SJCRH30 (cell line): ENCODE results near the gene SPACA4. TPM values are rescaled to one million over a fixed set of nuclear protein-coding genes. Genes with fewer than 3 reads are reported as not detected.

Experiments used
- DNase-seq, 2 experiments: peaks; one replicate each; pipeline ENCODE4 v3.0.0-alpha.2; 2015 to 2020
- H3K27ac ChIP-seq: fragments of 250-450 bp; sonication (Bioruptor Pico); 2 replicates; pipeline ENCODE4 v1.5.1; 2020; ENCODE audit warnings: mild to moderate bottlenecking, moderate library complexity
- H3K27me3 ChIP-seq: fragments of 250-450 bp; sonication (Bioruptor Pico); 2 replicates; pipeline ENCODE4 v1.5.1; 2020; ENCODE audit warnings: mild to moderate bottlenecking, moderate library complexity
- H3K36me3 ChIP-seq: fragments of 250-450 bp; sonication (Bioruptor Pico); 2 replicates; pipeline ENCODE4 v1.5.1; 2020; ENCODE audit warnings: mild to moderate bottlenecking, moderate library complexity
- H3K4me1 ChIP-seq: fragments of 250-450 bp; sonication (Bioruptor Pico); 2 replicates; pipeline ENCODE4 v1.5.1; 2020; ENCODE audit warnings: mild to moderate bottlenecking, moderate library complexity
- H3K4me3 ChIP-seq: fragments of 250-450 bp; sonication (Bioruptor Pico); 2 replicates; pipeline ENCODE4 v1.5.1; 2020; ENCODE audit warnings: mild to moderate bottlenecking, moderate library complexity
- H3K9me3 ChIP-seq: fragments of 250-450 bp; sonication (Bioruptor Pico); replicated peaks from 2 replicates; pipeline ENCODE4 v1.5.1; 2020; ENCODE audit warnings: mild to moderate bottlenecking, moderate library complexity
- total RNA-seq: library from RNA; depleted of rRNA; stranded (reverse); fragments of >200 nt; shearing (Covaris generic); gene quantifications from 2 replicates; pipeline ENCODE4 v1.2.3, GENCODE V29; 2014

The SPACA4 gene
- total RNA-seq, 1 experiment from 2014 or later = not detected

DNA sequence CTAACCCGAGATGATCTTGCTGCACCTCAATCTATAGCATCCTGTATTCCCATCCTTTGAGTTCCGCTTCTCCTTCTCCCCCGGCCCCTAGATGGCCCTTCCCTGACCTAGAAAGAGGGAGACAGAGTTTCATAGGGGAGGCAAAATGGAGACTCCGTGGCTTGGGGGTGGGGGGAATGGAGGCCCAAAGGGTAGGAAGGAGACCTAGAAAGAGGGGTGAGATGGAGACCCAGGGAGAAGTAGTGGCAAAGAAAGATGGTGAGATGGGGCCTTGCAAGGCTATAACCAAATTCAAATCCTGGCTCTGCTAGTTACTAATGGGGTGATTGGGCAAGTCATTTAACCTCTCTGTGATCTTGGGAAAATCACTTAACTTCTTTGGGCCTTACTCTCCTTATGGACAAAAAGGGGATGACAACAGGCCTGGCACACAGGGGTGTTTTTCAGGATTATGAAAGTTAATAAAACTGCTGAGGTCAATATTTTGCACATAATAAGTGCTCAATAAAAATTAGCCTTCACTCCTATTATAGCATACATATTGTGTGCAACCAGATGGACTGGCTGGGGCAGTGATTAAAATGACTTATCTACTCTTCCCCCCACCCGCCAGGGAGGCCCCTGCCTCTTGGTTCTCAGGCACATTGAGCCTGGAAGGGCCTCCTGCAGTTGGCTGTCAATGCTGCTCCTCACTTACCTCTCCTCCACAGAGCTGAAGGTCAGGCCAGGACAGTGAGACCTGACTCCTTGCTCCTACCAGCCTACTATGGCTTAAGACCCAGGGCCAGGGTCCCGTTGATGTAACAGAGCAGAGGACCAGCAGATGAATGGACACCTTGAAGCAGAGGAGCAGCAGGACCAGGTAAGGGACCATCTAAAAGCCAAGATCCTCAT, 13.4 kb downstream of the SPACA4 start:
- Histone ChIP-seq H3K4me3 (peak overlapping the region; percentile 88), H3K9me3 (no peaks in the 10 kb centered on the region), H3K4me1 (peaks cover 4% of the 10 kb centered on the region; the same call in 1 of the 2 replicates), H3K27me3 (no peaks in the 10 kb centered on the region), H3K27ac (peak overlapping the region; percentile 83), H3K36me3 (peaks cover 35% of the 10 kb centered on the region)
- DNase-seq = no peak

DNA sequence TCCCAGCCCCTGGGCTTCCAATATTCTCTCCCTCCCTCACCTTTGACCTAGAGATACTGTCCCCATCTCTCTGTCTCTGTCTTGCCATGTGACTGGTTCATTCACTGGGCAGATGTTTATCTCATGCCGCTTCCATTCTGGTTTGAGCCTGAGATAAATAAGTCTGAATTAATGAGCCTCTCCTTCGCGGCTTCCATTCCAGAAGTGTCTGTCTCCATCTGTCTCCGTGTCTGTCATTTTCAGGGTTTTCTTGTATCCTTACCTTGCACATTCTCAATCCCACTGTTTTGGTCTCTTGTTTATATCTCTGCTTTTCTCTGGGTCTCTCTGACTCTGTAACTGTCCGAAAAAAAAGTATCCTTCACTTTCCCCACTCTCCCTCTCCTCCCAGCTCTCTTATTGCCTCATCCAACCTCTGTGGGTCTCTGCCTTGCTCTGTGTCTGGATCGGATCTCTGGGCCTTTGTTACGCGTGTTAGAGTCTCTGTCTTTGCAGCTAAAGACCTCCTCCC, 17.1 kb downstream of the SPACA4 start:
- no peaks in the 10 kb centered on the region for H3K27me3 ChIP-seq
- no peaks in the 10 kb centered on the region for H3K9me3 ChIP-seq
- peaks cover 9% of the 10 kb centered on the region; the same call in 1 of the 2 replicates for H3K4me1 ChIP-seq
- H3K4me3 ChIP-seq = peak overlapping the region; percentile 56
- no peaks in the 10 kb centered on the region for H3K36me3 ChIP-seq
- DNase-seq = peak in 1 of 2 experiments; percentile 40
- H3K27ac ChIP-seq = peak overlapping the region; percentile 84

DNA sequence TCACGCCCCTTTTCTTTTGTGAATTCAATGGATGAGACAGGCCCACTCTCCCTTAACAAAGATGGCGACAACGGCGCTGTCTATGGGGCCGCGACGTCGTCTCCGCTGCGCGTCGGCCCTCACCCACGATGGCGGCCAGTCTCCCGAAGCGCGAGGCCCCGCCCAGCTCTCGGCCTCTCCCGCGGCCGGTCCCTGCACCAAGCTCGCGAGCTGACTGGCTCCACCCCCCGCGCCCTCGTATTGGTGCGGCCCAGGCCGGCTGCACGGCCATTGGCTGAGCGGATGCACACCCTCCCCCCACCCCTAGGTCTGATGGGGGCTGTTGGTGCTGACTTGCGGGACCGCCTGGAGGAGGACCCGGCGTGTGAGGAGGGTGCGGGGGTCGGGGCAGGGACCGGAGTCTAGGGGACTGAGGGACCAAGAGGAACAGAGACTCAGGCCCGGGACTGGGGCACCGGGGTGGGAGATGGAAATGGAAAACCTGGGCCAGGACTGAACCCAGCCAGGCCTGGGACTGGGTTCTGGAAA, 17.6 kb downstream of the SPACA4 start:
- Histone ChIP-seq H3K27me3 (no peaks in the 10 kb centered on the region), H3K36me3 (no peaks in the 10 kb centered on the region), H3K4me3 (peak overlapping the region; percentile 56), H3K27ac (peak overlapping the region; percentile 84), H3K9me3 (no peaks in the 10 kb centered on the region), H3K4me1 (peaks cover 9% of the 10 kb centered on the region; the same call in 1 of the 2 replicates)
- DNase-seq = peak; percentile 98

DNA sequence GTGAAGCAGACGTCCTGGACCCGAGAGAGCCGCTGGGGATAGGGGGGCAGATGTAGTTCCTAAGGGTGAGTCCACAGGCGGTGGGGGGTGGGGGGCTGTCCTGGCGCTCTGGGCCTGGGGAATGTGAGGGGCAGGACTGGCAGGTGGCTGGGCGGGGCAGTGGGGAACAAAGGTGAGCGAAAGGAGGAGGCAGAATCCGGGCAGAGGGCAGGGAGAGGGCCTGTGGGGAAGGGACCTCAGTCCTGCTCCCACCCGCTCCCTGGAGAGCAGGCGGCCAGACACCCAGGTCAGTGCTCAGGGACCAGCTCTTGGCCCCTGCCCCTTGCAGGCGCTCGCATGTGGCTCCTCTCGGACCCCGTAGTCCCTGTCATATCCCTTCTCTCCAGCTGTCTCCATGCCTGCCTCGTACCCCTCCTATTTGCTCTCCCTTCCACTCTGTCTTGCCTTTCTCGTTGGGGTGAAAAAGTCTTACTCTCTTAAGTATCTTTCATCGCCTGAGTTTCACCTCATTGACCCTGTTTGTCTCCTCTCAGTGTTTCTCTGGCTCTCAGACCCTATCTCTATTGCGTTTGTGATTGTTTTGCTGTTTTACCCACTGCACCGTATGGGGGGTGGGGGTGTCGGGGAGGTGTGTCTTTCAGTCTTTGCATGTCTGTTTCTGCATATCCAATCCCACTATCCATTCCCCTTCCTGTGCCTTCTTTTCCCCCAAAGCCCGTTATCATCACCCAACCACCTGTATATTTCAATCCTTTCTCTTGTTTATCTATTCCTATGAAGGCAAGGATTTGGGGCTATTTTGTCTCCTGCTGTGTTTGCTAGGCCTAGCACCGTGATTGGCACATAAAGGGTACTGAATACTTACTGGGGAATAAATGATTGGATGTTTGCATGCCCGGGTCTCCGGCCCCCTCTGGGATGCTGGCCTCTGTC, 18.5 kb downstream of the SPACA4 start:
- Histone ChIP-seq H3K9me3 (no peaks in the 10 kb centered on the region), H3K27ac (no peak overlapping the region; the same call in 1 of the 2 replicates), H3K4me1 (peaks cover 9% of the 10 kb centered on the region; the same call in 1 of the 2 replicates), H3K36me3 (peaks cover 6% of the 10 kb centered on the region; the same call in 1 of the 2 replicates), H3K4me3 (peak overlapping the region; percentile 56), H3K27me3 (no peaks in the 10 kb centered on the region)
- no peak for DNase-seq

DNA sequence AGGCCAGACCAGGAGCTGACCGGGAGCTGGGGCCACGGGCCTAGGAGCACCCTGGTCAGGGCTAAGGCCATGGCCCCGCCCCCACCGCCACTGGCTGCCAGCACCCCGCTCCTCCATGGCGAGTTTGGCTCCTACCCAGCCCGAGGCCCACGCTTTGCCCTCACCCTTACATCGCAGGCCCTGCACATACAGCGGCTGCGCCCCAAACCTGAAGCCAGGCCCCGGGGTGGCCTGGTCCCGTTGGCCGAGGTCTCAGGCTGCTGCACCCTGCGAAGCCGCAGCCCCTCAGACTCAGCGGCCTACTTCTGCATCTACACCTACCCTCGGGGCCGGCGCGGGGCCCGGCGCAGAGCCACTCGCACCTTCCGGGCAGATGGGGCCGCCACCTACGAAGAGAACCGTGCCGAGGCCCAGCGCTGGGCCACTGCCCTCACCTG, 19.4 kb downstream of the SPACA4 start:
- no peak for DNase-seq
- Histone ChIP-seq H3K9me3 (no peaks in the 10 kb centered on the region), H3K4me1 (peaks cover 9% of the 10 kb centered on the region; the same call in 1 of the 2 replicates), H3K27me3 (no peaks in the 10 kb centered on the region), H3K36me3 (peaks cover 6% of the 10 kb centered on the region; the same call in 1 of the 2 replicates), H3K27ac (no peak overlapping the region), H3K4me3 (no peak overlapping the region)

DNA sequence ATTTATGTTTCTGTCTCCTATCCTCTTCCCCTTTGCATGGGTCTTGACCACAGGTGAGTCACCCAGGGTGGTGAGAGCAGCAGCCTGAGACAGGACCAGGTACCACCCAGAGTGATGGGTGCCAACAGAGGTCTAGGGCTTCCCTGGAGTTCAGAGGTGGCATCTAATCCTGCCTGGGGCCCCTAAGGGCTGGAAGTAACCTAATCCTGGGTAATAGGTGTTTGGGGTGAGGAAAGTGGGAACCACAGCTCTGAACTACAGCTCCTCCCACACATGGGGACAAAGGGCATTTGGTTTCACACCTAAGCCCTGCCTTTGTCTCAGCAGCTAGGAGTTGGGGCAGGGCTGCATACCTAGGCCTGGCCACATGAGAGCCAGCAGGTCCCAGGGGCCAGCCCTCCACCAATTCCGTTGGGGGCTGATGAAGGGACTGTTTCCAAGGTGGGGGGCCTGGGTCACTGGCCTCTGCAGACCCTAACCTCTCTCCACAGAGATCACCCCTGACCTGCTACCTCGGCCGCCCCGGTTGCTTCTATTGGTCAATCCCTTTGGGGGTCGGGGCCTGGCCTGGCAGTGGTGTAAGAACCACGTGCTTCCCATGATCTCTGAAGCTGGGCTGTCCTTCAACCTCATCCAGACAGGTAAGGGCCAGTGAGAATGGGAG, 20.8 kb downstream of the SPACA4 start:
- H3K4me3 ChIP-seq = no peak overlapping the region
- no peaks in the 10 kb centered on the region for H3K27me3 ChIP-seq
- DNase-seq = no peak
- peaks cover 6% of the 10 kb centered on the region; the same call in 1 of the 2 replicates for H3K36me3 ChIP-seq
- peaks cover 9% of the 10 kb centered on the region; the same call in 1 of the 2 replicates for H3K4me1 ChIP-seq
- H3K27ac ChIP-seq = no peak overlapping the region
- H3K9me3 ChIP-seq = no peaks in the 10 kb centered on the region

DNA sequence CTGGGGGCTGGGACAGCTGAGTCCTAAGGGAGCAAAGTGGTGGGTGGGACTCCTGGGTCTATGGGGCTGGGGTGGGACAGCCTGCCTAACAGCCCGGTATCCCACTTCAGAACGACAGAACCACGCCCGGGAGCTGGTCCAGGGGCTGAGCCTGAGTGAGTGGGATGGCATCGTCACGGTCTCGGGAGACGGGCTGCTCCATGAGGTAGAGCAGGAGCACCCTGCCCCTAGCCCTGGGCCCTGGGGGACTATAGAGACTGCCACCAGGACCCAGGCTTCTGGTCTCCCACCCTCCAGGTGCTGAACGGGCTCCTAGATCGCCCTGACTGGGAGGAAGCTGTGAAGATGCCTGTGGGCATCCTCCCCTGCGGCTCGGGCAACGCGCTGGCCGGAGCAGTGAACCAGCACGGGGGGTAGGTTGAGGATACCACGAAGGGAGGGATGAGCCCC, 21.3 kb downstream of the SPACA4 start:
- no peaks in the 10 kb centered on the region for H3K9me3 ChIP-seq
- DNase-seq = no peak
- peaks cover 6% of the 10 kb centered on the region; the same call in 1 of the 2 replicates for H3K36me3 ChIP-seq
- no peaks in the 10 kb centered on the region for H3K27me3 ChIP-seq
- no peak overlapping the region for H3K27ac ChIP-seq
- no peak overlapping the region for H3K4me3 ChIP-seq
- peaks cover 9% of the 10 kb centered on the region; the same call in 1 of the 2 replicates for H3K4me1 ChIP-seq

DNA sequence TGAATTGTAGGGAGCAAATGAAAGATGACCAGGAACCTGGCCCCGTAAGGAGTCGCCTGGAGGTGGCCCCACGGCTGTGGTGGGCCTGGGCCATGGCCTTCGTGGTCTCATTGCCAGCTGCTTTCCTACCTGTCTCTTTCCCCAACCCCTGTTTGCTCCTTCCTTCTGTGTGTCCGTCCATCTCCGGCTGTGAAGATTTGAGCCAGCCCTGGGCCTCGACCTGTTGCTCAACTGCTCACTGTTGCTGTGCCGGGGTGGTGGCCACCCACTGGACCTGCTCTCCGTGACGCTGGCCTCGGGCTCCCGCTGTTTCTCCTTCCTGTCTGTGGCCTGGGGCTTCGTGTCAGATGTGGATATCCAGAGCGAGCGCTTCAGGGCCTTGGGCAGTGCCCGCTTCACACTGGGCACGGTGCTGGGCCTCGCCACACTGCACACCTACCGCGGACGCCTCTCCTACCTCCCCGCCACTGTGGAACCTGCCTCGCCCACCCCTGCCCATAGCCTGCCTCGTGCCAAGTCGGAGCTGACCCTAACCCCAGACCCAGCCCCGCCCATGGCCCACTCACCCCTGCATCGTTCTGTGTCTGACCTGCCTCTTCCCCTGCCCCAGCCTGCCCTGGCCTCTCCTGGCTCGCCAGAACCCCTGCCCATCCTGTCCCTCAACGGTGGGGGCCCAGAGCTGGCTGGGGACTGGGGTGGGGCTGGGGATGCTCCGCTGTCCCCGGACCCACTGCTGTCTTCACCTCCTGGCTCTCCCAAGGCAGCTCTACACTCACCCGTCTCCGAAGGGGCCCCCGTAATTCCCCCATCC, 22.1 kb downstream of the SPACA4 start:
- DNase-seq = no peak
- no peak overlapping the region for H3K4me3 ChIP-seq
- H3K4me1 ChIP-seq = peaks cover 13% of the 10 kb centered on the region
- H3K27ac ChIP-seq = no peak overlapping the region
- no peaks in the 10 kb centered on the region for H3K27me3 ChIP-seq
- peaks cover 6% of the 10 kb centered on the region; the same call in 1 of the 2 replicates for H3K36me3 ChIP-seq
- no peaks in the 10 kb centered on the region for H3K9me3 ChIP-seq

DNA sequence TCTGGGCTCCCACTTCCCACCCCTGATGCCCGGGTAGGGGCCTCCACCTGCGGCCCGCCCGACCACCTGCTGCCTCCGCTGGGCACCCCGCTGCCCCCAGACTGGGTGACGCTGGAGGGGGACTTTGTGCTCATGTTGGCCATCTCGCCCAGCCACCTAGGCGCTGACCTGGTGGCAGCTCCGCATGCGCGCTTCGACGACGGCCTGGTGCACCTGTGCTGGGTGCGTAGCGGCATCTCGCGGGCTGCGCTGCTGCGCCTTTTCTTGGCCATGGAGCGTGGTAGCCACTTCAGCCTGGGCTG, 22.7 kb downstream of the SPACA4 start:
- no peak for DNase-seq
- Histone ChIP-seq H3K27me3 (no peaks in the 10 kb centered on the region), H3K9me3 (no peaks in the 10 kb centered on the region), H3K4me1 (peaks cover 18% of the 10 kb centered on the region), H3K4me3 (no peak overlapping the region), H3K27ac (no peak overlapping the region), H3K36me3 (peaks cover 6% of the 10 kb centered on the region; the same call in 1 of the 2 replicates)

DNA sequence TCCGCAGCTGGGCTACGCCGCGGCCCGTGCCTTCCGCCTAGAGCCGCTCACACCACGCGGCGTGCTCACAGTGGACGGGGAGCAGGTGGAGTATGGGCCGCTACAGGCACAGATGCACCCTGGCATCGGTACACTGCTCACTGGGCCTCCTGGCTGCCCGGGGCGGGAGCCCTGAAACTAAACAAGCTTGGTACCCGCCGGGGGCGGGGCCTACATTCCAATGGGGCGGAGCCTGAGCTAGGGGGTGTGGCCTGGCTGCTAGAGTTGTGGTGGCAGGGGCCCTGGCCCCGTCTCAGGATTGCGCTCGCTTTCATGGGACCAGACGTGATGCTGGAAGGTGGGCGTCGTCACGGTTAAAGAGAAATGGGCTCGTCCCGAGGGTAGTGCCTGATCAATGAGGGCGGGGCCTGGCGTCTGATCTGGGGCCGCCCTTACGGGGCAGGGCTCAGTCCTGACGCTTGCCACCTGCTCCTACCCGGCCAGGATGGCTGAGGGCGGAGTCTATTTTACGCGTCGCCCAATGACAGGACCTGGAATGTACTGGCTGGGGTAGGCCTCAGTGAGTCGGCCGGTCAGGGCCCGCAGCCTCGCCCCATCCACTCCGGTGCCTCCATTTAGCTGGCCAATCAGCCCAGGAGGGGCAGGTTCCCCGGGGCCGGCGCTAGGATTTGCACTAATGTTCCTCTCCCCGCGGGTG, 23.2 kb downstream of the SPACA4 start:
- DNase-seq = no peak
- no peaks in the 10 kb centered on the region for H3K27me3 ChIP-seq
- peaks cover 6% of the 10 kb centered on the region; the same call in 1 of the 2 replicates for H3K36me3 ChIP-seq
- no peak overlapping the region for H3K4me3 ChIP-seq
- H3K9me3 ChIP-seq = no peaks in the 10 kb centered on the region
- no peak overlapping the region for H3K27ac ChIP-seq
- H3K4me1 ChIP-seq = peaks cover 20% of the 10 kb centered on the region

DNA sequence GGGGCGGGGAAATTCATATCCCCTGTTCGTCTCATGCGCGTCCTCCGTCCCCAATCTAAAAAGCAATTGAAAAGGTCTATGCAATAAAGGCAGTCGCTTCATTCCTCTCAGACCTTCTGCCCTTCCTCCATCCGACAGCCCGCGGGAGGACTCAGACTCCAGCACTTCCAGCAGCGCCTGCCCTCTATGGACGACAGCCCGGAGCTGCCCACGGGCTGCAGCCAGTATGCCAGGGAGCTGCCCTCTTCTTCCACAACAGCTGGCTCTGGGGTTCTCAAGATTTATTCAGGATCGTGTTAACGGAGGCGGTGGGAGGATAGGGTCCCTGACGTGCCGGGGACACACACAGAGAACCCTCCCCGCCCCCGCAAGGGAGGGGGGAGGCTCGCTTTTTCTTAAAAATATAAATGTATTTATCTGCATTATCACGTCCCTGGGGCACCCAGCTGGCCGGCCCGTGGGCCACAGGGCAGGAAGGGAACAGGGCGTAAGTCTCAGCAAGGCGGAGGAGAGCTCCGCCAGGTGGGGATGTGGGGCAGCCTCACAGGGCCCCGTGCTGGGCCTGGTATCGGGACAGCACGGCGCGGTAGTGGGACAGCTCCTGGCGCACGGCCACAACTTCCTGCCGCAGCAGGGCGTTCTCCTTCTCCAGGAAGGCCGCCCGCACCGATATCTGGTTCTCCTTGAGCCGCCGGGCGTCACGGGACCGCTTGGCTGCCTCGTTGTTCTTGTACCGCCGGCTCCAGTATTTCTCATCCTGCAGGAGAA, 23.9 kb downstream of the SPACA4 start:
- no peak overlapping the region for H3K27ac ChIP-seq

DNA sequence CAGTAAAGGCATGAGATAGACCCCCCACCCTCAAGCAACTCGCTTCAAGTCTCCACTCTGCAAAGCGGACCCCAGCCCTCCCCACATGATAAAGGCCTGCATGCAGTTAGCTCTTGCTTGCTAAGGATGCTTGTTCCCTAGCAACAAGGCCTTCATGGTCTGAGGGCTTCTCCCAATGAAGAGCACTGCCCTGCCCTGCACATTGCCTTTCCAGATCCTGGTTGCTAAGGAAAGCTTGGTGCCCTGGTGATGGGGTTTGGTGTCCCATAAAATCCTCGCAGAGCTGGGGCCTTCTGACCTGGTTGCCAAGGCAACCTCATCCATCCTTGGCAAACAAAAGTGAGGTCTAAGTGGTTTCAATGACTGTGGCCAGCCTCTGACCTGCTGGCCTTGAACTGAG, 24.7 kb downstream of the SPACA4 start:
- Histone ChIP-seq H3K27ac (no peak overlapping the region), H3K9me3 (no peaks in the 10 kb centered on the region), H3K4me1 (peaks cover 19% of the 10 kb centered on the region), H3K36me3 (peaks cover 6% of the 10 kb centered on the region; the same call in 1 of the 2 replicates), H3K4me3 (no peak overlapping the region), H3K27me3 (no peaks in the 10 kb centered on the region)
- DNase-seq = no peak

More for the DNA sequence above, 23.9 kb downstream of the SPACA4 start:
- DNase-seq = no peak
- Histone ChIP-seq H3K27me3 (no peaks in the 10 kb centered on the region), H3K9me3 (no peaks in the 10 kb centered on the region), H3K36me3 (peaks cover 6% of the 10 kb centered on the region; the same call in 1 of the 2 replicates), H3K4me1 (peaks cover 19% of the 10 kb centered on the region), H3K4me3 (no peak overlapping the region)
